Right atrium auricular region (tissue), 2 donors: ENCODE data around the gene POU6F2. TPM values are rescaled to one million over a fixed set of nuclear protein-coding genes. Genes with fewer than 3 reads are reported as not detected.
"Not testable (repeated sequence)": the region's sequence is repeated elsewhere in the genome, so short reads cannot be mapped to it uniquely, and the experiment has no call there.

Experiments
- DNase-seq: peaks from one replicate; pipeline ENCODE4 v3.0.0-alpha.2; 2019; ENCODE audit warnings: low spot score
- H3K27ac ChIP-seq, 2 donors: fragments of 200-600 bp; sonication (generic); 1 replicate in 1 of 2; 2 replicates in 1 of 2; pipeline ENCODE4 v1.5.1; 2016 to 2019
- H3K27me3 ChIP-seq, 2 donors: fragments of 200-600 bp; sonication (generic); one replicate each; pipeline versions ENCODE4 v1.5.1 to v1.6.0; 2017 to 2019
- H3K36me3 ChIP-seq: fragments of 200-600 bp; sonication (generic); one replicate; pipeline ENCODE4 v1.5.1; 2016
- H3K4me1 ChIP-seq, 2 donors: fragments of 200-600 bp; sonication (generic); one replicate each; pipeline versions ENCODE4 v1.5.1 to v1.6.0; 2017 to 2019
- H3K4me3 ChIP-seq, 2 donors: fragments of 200-600 bp; sonication (generic); 1 replicate in 1 of 2; 2 replicates in 1 of 2; pipeline ENCODE4 v1.5.1; 2017 to 2019; ENCODE audit warnings: mild to moderate bottlenecking in 1 of 2, moderate library complexity in 1 of 2
- H3K9me3 ChIP-seq, 2 donors: fragments of 200-600 bp; sonication (generic); one replicate each; pipeline ENCODE4 v1.5.1; 2019
- total RNA-seq, 2 donors: library from RNA; depleted of rRNA; stranded (reverse); fragments of >200 nt; gene quantifications; one replicate each; pipeline ENCODE4 v1.1.0, GENCODE V29; 2016
- TF ChIP-seq, protein P1 (sequence below), 2 donors: fragments of 200-600 bp; sonication (generic); IDR thresholded peaks; one replicate each; pipeline ENCODE4 v1.5.1; 2019; ENCODE audit warnings: antibody characterized with exemption in 2 of 2

POU6F2 gene
- total RNA-seq, 2 donors from 2014 or later, result 0.85 to 1.5 TPM

- DNase-seq, result no peak
- Histone ChIP-seq H3K27me3 (no peaks in the 10 kb centered on the region), H3K36me3 (no peaks in the 10 kb centered on the region), H3K4me1 (no peaks in the 10 kb centered on the region), H3K4me3 (no peak overlapping the region), H3K27ac (no peak overlapping the region), H3K9me3 (no peaks in the 10 kb centered on the region)
- TF ChIP-seq, protein P1, sequence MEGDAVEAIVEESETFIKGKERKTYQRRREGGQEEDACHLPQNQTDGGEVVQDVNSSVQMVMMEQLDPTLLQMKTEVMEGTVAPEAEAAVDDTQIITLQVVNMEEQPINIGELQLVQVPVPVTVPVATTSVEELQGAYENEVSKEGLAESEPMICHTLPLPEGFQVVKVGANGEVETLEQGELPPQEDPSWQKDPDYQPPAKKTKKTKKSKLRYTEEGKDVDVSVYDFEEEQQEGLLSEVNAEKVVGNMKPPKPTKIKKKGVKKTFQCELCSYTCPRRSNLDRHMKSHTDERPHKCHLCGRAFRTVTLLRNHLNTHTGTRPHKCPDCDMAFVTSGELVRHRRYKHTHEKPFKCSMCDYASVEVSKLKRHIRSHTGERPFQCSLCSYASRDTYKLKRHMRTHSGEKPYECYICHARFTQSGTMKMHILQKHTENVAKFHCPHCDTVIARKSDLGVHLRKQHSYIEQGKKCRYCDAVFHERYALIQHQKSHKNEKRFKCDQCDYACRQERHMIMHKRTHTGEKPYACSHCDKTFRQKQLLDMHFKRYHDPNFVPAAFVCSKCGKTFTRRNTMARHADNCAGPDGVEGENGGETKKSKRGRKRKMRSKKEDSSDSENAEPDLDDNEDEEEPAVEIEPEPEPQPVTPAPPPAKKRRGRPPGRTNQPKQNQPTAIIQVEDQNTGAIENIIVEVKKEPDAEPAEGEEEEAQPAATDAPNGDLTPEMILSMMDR (IDR thresholded peaks at IDR 0.05), result no peak
Measured at GRCh38 chr7:39374436-39375040, 396.8 kb downstream of the POU6F2 start.

DNA sequence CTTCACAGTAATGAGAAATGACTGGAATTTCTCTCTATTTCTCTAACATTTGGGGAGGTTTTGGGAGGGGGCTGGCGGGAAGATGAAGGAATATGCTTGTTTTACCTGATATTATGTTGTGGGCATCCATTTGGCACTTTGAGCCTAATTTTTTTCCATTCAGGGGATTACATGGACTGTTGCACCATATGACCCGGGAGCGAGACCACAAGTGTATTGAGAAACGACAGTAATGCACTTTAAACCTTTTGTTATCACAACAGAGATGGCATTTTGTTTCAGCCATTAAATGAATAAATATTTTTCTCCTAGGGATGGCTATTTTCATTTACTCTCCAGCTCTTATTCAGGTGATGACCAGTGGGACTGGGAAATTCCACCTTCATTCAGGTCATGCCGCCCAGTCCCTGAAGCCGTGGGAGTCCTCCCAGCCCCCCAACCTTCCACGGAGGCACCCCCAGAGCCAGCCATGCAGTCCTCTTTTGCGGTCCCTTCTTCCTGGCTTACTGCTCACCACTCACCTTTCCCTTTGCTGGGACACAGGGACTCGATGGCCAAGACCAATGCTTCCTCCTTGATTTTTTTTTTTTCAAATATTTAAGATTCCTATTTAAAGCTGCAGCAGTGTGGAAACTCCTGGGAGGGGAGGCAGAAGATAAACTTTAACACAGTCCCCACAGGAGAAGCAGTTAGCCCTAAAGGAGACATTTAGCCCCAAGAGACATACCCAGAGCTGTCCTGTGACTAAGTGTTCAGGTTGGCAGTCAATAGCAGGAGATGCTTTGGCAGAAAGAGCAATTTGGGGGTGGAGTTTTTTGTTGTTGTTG is 397.6 kb downstream of the POU6F2 start:
- DNase-seq, result no peak
- H3K27me3 ChIP-seq, result no peaks in the 10 kb centered on the region
- H3K36me3 ChIP-seq, result no peaks in the 10 kb centered on the region
- TF ChIP-seq, protein P1 (IDR thresholded peaks at IDR 0.05), result no peak
- H3K4me3 ChIP-seq, result no peak overlapping the region
- no peak overlapping the region for H3K27ac ChIP-seq
- no peaks in the 10 kb centered on the region for H3K4me1 ChIP-seq
- H3K9me3 ChIP-seq, result no peaks in the 10 kb centered on the region

GRCh38 chr7:39375874-39376190 is 398.1 kb downstream of the POU6F2 start:
- Histone ChIP-seq H3K27me3 (no peaks in the 10 kb centered on the region), H3K4me1 (no peaks in the 10 kb centered on the region), H3K27ac (no peak overlapping the region), H3K36me3 (no peaks in the 10 kb centered on the region), H3K4me3 (no peak overlapping the region), H3K9me3 (no peaks in the 10 kb centered on the region)
- no peak for DNase-seq
- TF ChIP-seq, protein P1 (IDR thresholded peaks at IDR 0.05), result no peak

- H3K27ac ChIP-seq, DNase-seq, H3K4me1 ChIP-seq, H3K36me3 ChIP-seq, H3K4me3 ChIP-seq, H3K27me3 ChIP-seq, H3K9me3 ChIP-seq: not testable (repeated sequence)
Measured at GRCh38 chr7:39376881-39377280, 399.2 kb downstream of the POU6F2 start.

- Histone ChIP-seq H3K4me1 (no peaks in the 10 kb centered on the region), H3K27ac (no peak overlapping the region), H3K4me3 (no peak overlapping the region), H3K36me3 (no peaks in the 10 kb centered on the region), H3K27me3 (no peaks in the 10 kb centered on the region), H3K9me3 (no peaks in the 10 kb centered on the region)
- no peak for DNase-seq
- TF ChIP-seq, protein P1 (IDR thresholded peaks at IDR 0.05), result no peak
Measured at GRCh38 chr7:39379416-39379815, 401.7 kb downstream of the POU6F2 start.

DNA sequence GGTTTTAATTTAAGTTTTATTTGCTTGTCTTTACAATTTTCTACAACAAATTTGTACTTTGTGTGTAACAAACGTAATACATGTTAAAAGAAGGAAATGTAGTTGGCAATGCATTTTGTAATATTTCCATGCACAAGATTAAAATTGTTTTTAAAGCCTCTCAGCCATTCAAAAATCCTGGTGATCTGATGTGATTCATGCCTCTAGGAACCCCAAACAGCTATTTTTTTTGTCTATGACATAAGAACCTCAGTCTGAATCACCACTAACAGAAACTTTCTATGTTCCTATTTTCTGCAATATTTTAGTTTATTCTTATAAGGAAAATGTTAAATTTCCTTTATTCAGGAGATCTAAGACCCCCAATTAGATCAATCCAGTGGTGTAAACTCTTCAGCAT is 405.4 kb downstream of the POU6F2 start:
- no peaks in the 10 kb centered on the region for H3K27me3 ChIP-seq
- no peak overlapping the region for H3K4me3 ChIP-seq
- no peak for DNase-seq
- H3K9me3 ChIP-seq, result no peaks in the 10 kb centered on the region
- no peaks in the 10 kb centered on the region for H3K36me3 ChIP-seq
- TF ChIP-seq, protein P1 (IDR thresholded peaks at IDR 0.05), result no peak
- no peaks in the 10 kb centered on the region for H3K4me1 ChIP-seq
- no peak overlapping the region for H3K27ac ChIP-seq
